Activated CD4-positive, alpha-beta T cell treated with anti-CD3 and anti-CD28 coated beads, Interleukin-2, amount 50 U/mL, for 1 hour (primary cell): ENCODE measurements around the gene ZNF787.

Experiments used
- DNase-seq: peaks from one replicate; pipeline ENCODE4 v3.0.0-alpha.2; 2020

Gene ZNF787

DNA sequence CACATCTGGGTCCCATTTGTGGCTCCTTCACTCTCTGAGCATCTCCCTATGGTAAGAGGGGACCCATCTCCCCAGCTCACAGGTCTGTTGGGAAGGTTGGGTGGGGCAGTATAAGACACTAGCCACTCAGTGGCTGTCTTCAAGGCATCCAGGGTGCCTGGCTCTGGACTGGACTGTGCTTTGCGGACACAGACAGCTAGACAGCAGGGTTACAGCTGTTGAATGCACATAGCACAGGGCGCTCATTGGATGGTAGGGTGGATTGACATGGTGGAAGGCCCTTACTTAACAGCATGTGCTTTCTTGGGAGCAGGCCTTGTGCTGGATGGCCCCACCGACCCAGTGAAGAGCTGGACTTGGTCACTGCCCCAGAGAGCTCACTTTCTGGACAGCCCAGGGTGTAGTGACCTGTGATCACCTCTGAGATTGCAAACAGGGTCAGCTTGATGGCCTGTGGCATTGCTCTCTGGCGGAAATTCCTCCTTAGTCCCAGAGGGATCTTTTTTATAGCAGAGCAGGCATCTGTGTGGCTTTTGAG is 21.9 kb upstream of the ZNF787 start:
- no peak for DNase-seq

DNA sequence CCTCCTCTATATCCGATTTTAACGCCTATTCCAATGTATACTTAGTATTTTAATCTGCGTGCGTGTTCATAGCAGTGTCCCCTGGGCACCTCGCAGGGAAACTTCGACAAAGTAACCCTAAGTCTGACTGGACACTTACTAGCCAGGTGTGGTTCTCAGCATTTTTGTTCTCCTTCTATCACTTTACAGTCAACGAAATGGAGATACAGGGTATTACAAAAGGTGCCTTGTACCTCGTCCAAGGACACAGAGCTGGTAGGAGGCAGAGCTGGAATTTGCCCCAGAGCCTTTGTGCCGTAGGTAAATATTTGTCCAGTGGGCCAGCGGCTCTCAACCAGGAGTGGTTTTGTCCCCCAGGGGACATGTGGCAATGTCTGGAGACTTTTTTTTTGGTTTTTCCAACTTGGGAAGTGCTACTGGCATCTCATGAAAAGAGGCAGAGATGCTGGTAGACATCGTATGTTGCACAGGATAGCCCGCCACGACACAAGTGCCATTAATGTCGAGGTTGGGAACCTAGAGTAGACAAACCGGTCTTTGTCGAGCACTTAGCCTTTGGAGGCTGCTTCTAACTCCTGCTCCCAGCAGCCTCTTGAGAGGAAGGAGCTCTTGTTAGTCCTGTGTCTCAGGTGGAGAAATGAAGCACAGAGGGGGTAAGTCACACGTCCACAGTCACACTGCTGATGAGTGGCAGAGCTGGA is 21.1 kb upstream of the ZNF787 start:
- DNase-seq: no peak

DNA sequence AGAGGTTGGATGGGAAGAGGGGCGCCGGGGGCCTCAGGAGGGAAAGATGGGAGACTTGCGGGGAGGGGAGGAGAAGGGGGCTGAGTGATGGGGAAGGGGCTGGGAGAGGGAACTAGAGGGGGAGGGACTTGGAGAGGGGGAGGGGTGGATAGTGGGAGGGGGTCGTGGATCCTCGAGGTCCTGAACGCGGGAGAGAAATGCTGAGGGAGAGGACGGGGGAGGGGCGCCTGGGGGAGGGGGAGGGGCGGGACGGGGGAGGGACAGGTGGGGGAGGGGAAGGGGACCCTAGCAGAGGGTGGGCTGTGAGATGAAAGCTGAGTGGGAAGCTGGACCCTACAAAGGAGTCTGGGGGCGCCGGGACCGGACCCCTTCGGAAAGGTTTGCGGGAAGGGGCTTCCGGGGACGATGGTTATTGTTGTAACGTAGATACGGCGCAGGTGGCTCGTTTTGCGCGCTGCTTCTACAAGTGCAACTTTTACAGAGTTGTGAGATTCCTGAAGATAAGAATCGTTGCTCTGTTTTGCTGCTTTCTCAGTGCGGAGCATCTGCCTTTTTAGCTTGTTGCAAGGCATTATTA is 20.4 kb upstream of the ZNF787 start:
- peak; percentile 28 for DNase-seq

- DNase-seq: peak; percentile 99
Observed at GRCh38 chr19:56140583-56141416, 19.7 kb upstream of the ZNF787 start, which contains the start of gene ZNF444. Gene ZNF444 (plus strand): TSS chr19:56141287. CDS start chr19:56146912, 5,625 bp downstream.

- DNase-seq: no peak
Observed at GRCh38 chr19:56139847-56140582, 18.9 kb upstream of the ZNF787 start.

DNA sequence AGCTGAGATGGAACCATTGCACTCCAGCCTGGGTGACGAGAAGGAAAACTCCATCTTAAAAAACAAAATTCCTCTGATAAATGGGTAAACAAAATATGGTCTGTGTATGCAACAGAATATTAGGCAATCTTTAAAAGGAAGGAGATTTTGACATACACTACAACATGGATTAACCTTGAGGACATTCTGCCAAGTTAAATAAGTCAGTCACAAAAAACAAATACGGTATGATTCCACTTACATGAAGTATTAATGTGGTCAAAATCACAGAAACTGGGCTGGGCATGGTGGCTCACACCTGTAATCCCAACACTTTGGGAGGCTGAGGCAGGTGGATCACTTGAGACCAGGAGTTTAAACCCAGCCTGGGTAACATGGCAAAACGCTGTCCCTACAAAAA is 17.0 kb upstream of the ZNF787 start:
- no peak for DNase-seq

GRCh38 chr19:56137405-56137804 is 16.3 kb upstream of the ZNF787 start:
- no peak for DNase-seq

- DNase-seq: no peak
Observed at GRCh38 chr19:56136362-56136761, 15.3 kb upstream of the ZNF787 start.

GRCh38 chr19:56134654-56134921 is 13.5 kb upstream of the ZNF787 start:
- no peak for DNase-seq

GRCh38 chr19:56133858-56134653 is 13.0 kb upstream of the ZNF787 start:
- DNase-seq: no peak

- DNase-seq: no peak
Observed at GRCh38 chr19:56132316-56132822, 11.3 kb upstream of the ZNF787 start.

GRCh38 chr19:56131651-56132050 is 10.6 kb upstream of the ZNF787 start:
- no peak for DNase-seq

- DNase-seq: no peak
Observed at GRCh38 chr19:56130006-56130405, 8.9 kb upstream of the ZNF787 start.

DNA sequence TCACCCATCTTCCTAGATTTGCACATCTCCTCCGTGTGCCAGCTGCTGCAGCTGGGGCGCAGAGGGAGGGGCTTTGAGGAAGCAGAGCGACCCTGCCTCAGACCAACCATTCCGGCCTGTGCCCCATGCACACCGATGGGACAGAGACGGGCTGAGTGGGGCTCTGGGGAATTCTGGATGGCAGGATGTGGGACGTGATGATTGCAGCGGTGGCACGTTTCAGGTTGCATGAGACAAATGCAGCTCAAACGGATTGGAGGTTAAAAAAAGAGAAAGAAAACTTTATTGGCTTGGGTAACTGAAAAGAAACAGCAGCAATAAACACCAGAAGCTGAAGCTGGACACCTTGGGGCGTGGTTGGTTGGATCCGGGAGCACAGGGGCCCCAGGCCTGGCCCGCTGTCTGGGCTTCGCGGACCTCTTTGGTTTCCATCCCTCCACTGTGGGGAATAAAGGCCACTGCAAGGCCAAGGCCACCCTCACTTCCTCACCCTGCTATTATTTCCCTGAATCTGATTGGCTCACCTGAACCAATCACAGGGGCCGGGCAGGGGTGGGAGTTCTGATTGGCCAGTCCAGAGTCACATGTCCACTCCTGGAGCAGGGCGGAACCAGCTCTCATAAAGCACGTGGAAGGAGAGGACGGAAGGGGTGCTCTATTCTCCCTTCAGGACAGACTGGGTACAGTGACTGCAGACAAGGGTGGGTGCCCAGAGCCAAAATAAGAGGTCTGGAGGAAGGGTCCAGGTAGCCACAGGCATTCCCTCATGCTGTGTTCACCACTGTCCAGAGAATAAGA is 6.1 kb upstream of the ZNF787 start:
- no peak for DNase-seq

- DNase-seq: no peak
Observed at GRCh38 chr19:56125806-56126590, 4.9 kb upstream of the ZNF787 start.

GRCh38 chr19:56124578-56124977 is 3.5 kb upstream of the ZNF787 start:
- no peak for DNase-seq

DNA sequence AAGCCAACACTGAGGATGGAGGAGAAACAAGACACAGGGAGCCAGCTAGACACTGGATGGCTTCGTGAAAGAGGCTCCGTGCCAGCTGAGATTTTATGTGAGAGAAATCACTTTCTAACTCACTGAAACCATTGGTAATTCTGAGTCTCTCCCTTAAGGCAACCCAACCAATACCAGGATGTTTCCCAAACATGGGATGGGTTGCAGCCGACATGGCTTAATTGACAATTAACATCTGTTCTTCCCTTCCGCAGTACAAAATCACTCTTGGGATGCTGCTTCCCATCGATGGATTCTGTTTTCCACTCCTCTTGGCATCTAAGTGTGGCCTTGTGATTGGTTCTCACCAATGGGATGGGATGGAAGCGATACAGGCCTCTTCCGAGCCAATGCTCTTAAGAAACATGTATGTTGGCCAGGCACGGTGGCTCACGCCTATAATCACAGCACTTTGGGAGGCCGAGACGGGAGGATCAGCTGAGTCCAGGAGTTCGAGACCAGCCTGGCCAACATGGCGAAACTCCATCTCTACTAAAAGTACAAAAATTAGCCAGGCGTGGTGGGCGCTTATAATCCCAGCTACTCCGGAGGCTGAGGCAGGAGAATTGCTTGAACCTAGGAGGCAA is 2.3 kb upstream of the ZNF787 start:
- DNase-seq: no peak

- DNase-seq: peak; percentile 71
Observed at GRCh38 chr19:56120371-56121179, 520 bp downstream of the ZNF787 start.

- no peak for DNase-seq
Observed at GRCh38 chr19:56120002-56120370, 1.1 kb downstream of the ZNF787 start.
